Cardiac fibroblast (primary cell): ENCODE measurements around the gene CYP4F22.

Source experiments
- DNase-seq, 2 donors: peaks; one replicate each; pipeline versions ENCODE4 v3.0.0 to v3.0.0-alpha.2; 2010; ENCODE audit warnings: low read depth in 2 of 2
- H3K4me3 ChIP-seq, 2 donors: replicated peaks in 1 of 2; 1 replicate in 1 of 2; 2 replicates in 1 of 2; pipeline ENCODE4 v1.5.1; 2011; ENCODE audit warnings: low read depth in 2 of 2, low read length in 2 of 2, mild to moderate bottlenecking in 2 of 2, moderate library complexity in 1 of 2
- CTCF ChIP-seq: IDR thresholded peaks from one replicate; pipeline ENCODE4 v1.5.1; 2011; ENCODE audit warnings: low read depth, mild to moderate bottlenecking, low read length, inconsistent platforms

The CYP4F22 gene

GRCh38 chr19:15516363-15516762 lies 8.0 kb downstream of the CYP4F22 start:
- no peak overlapping the region for H3K4me3 ChIP-seq
- no peak for TF ChIP-seq CTCF
- DNase-seq = no peak

GRCh38 chr19:15517778-15518177 lies 9.5 kb downstream of the CYP4F22 start:
- no peak overlapping the region for H3K4me3 ChIP-seq
- TF ChIP-seq CTCF = no peak
- no peak for DNase-seq

- DNase-seq = no peak
- H3K4me3 ChIP-seq = no peak overlapping the region
- no peak for TF ChIP-seq CTCF
Observed at GRCh38 chr19:15519433-15519976, 11.2 kb downstream of the CYP4F22 start.

GRCh38 chr19:15524781-15525180 lies 16.5 kb downstream of the CYP4F22 start:
- TF ChIP-seq CTCF = no peak
- H3K4me3 ChIP-seq = no peak overlapping the region
- DNase-seq = no peak

GRCh38 chr19:15525291-15525690 lies 17.0 kb downstream of the CYP4F22 start:
- DNase-seq = no peak
- no peak overlapping the region for H3K4me3 ChIP-seq
- TF ChIP-seq CTCF = no peak

GRCh38 chr19:15526408-15526807 lies 18.1 kb downstream of the CYP4F22 start:
- H3K4me3 ChIP-seq = no peak overlapping the region
- TF ChIP-seq CTCF = no peak
- DNase-seq = no peak

DNA sequence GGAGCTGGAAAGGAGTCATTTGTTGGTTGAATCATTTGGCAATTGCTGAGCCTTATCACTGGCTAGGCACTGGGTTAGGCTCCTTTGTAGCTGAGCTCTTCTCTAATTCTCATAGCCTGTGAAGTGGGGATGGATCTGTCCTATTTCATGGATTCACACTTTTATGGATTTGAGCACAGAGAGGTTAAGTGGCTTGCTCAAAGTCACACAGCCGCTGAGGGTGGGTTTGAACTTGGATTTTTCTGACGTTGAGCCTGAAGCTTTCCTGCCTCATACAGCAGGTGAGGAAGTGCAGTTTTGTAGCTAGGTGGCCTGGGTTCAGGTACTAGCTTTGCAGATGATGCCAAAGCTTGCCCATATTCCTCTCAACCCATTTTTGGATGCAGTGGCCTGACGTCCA lies 19.4 kb downstream of the CYP4F22 start:
- H3K4me3 ChIP-seq = no peak overlapping the region
- DNase-seq = no peak
- TF ChIP-seq CTCF = no peak
